ENCODE data around the gene TRAF3.

- TF ChIP-seq RAD21 (IDR thresholded peaks at IDR 0.05; ENCODE audit: low read depth) = no peak
- no peak for TF ChIP-seq EP300 (IDR thresholded peaks at IDR 0.05; ENCODE audit: borderline replicate concordance)
- no peak for TF ChIP-seq EGR1 (IDR thresholded peaks at IDR 0.05)
- TF ChIP-seq CREB1 (IDR thresholded peaks at IDR 0.05; ENCODE audit: low read depth) = no peak
- TF ChIP-seq, protein P1, sequence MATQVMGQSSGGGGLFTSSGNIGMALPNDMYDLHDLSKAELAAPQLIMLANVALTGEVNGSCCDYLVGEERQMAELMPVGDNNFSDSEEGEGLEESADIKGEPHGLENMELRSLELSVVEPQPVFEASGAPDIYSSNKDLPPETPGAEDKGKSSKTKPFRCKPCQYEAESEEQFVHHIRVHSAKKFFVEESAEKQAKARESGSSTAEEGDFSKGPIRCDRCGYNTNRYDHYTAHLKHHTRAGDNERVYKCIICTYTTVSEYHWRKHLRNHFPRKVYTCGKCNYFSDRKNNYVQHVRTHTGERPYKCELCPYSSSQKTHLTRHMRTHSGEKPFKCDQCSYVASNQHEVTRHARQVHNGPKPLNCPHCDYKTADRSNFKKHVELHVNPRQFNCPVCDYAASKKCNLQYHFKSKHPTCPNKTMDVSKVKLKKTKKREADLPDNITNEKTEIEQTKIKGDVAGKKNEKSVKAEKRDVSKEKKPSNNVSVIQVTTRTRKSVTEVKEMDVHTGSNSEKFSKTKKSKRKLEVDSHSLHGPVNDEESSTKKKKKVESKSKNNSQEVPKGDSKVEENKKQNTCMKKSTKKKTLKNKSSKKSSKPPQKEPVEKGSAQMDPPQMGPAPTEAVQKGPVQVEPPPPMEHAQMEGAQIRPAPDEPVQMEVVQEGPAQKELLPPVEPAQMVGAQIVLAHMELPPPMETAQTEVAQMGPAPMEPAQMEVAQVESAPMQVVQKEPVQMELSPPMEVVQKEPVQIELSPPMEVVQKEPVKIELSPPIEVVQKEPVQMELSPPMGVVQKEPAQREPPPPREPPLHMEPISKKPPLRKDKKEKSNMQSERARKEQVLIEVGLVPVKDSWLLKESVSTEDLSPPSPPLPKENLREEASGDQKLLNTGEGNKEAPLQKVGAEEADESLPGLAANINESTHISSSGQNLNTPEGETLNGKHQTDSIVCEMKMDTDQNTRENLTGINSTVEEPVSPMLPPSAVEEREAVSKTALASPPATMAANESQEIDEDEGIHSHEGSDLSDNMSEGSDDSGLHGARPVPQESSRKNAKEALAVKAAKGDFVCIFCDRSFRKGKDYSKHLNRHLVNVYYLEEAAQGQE (IDR thresholded peaks at IDR 0.05; ENCODE audit: low read depth) = no peak
- no peak for TF ChIP-seq CEBPB (IDR thresholded peaks at IDR 0.05)
- no peak for TF ChIP-seq USF1 (IDR thresholded peaks at IDR 0.05)
- TF ChIP-seq MAX (IDR thresholded peaks at IDR 0.05) = no peak
- TF ChIP-seq TCF12 (IDR thresholded peaks at IDR 0.05; ENCODE audit: low read depth) = no peak
- TF ChIP-seq NFIC (IDR thresholded peaks at IDR 0.05) = no peak
- TF ChIP-seq TEAD4 (IDR thresholded peaks at IDR 0.05) = no peak
- no peak for TF ChIP-seq TAF1 (IDR thresholded peaks at IDR 0.05; ENCODE audit: low read depth)
- TF ChIP-seq YY1 (IDR thresholded peaks at IDR 0.05; ENCODE audit: low read depth) = no peak
Measured at GRCh38 chr14:102754370-102755262, 22.6 kb upstream of the TRAF3 start.
